K562 (cell line): ENCODE measurements around the gene NF1. TPM values are rescaled to one million over a fixed set of nuclear protein-coding genes. Genes with fewer than 3 reads are reported as not detected.

Source experiments
- BCLAF1 ChIP-seq, 2 experiments: fragments of 450-650 bp in 1 of 2; IDR thresholded peaks; 2 replicates each; pipeline ENCODE4 v1.6.1; 2011 to 2017; ENCODE audit warnings: low read depth in 2 of 2, antibody characterized with exemption in 1 of 2, borderline replicate concordance in 1 of 2, low read length in 1 of 2, mild to moderate bottlenecking in 1 of 2, mixed read lengths in 1 of 2; ENCODE audit not compliant: control insufficient read depth in 1 of 2
- CBFA2T3 ChIP-seq: fragments of 450-650 bp; IDR thresholded peaks from 2 replicates; pipeline ENCODE4 v1.6.1; 2017
- DPF2 ChIP-seq: fragments of 450-650 bp; IDR thresholded peaks from 2 replicates; pipeline ENCODE4 v1.6.1; 2016
- HDAC2 ChIP-seq: fragments of 450-650 bp; IDR thresholded peaks from 2 replicates; pipeline ENCODE4 v1.6.1; 2016; ENCODE audit warnings: mild to moderate bottlenecking
- HIVEP1 ChIP-seq: fragments of 250-450 bp; sonication (Bioruptor Pico); IDR thresholded peaks from 2 replicates; pipeline ENCODE4 v1.4.0; 2020; ENCODE audit warnings: mild to moderate bottlenecking
- JUND ChIP-seq, 2 experiments: IDR thresholded peaks; 2 replicates in 1 of 2; 3 replicates in 1 of 2; pipeline ENCODE4 v1.6.1; 2011; ENCODE audit warnings: borderline replicate concordance in 2 of 2, low read depth in 2 of 2, low read length in 2 of 2, improper control_type of control experiment in 1 of 2, missing biosample characterization in 1 of 2, missing genetic modification characterization in 1 of 2, missing genetic modification reagents in 1 of 2
- MBD2 ChIP-seq: sonication (generic); IDR thresholded peaks from 2 replicates; pipeline ENCODE4 v1.6.1; 2016; ENCODE audit warnings: low read depth, borderline replicate concordance
- STAT5A ChIP-seq: IDR thresholded peaks from 2 replicates; pipeline ENCODE4 v1.6.1; 2012; ENCODE audit warnings: low read length, inconsistent platforms, borderline replicate concordance
- STAT6 ChIP-seq: sonication (generic); formaldehyde crosslinking; IDR thresholded peaks from 2 replicates; pipeline ENCODE4 v1.8.1; 2023; ENCODE audit warnings: mild to moderate bottlenecking, missing genetic modification reagents
- ZNF140 ChIP-seq: fragments of 250-450 bp; sonication (Bioruptor Pico); IDR thresholded peaks from 2 replicates; pipeline ENCODE4 v1.8.0; 2021; ENCODE audit warnings: moderate library complexity, mild to moderate bottlenecking, inconsistent platforms
- ZNF184 ChIP-seq: sonication (generic); formaldehyde crosslinking; IDR thresholded peaks from 2 replicates; pipeline ENCODE4 v1.5.0; 2020; ENCODE audit warnings: missing genetic modification reagents
- ZNF324 ChIP-seq: fragments of 250-450 bp; sonication (Bioruptor Pico); IDR thresholded peaks from 2 replicates; pipeline ENCODE4 v1.4.0; 2020; ENCODE audit warnings: mild to moderate bottlenecking
- polyA plus RNA-seq, 8 experiments: library from polyadenylated mRNA; depleted of rRNA in 4 of 8; stranded (reverse) in 5 of 8; unstranded in 3 of 8; fragments of >200 nt; fragmentation: Nextera tagmentation in 2 of 8; fragmentation: Illumina TruSeq in 1 of 8; extraction: Ambion mirVana in 2 of 8; extraction: Trizol in 1 of 8; gene quantifications; 2 replicates each; pipeline versions ENCODE4 v1.2.1 to v1.2.3, GENCODE V29; 2011 to 2014; ENCODE audit warnings: inconsistent platforms in 1 of 8, missing spikeins in 1 of 8
- total RNA-seq, 7 experiments: library from RNA; depleted of rRNA in 6 of 7; stranded (reverse); fragments of >200 nt in 6 of 7; fragmentation: Illumina TruSeq in 2 of 7; extraction: Trizol in 2 of 7; gene quantifications; 2 replicates each; pipeline versions ENCODE4 v1.2.1 to v1.2.3, GENCODE V29; 2011 to 2021; ENCODE audit warnings: low replicate concordance in 1 of 7
- TF ChIP-seq, protein P1 (sequence below): sonication (generic); IDR thresholded peaks from 2 replicates; pipeline ENCODE4 v1.6.1; 2016
- TF ChIP-seq, protein P2 (sequence below): IDR thresholded peaks from 3 replicates; pipeline ENCODE4 v1.6.1; 2011; ENCODE audit warnings: borderline replicate concordance, mild to moderate bottlenecking, moderate library complexity; ENCODE audit not compliant: insufficient read length; ENCODE audit errors: extremely low read depth

NF1 gene
- total and polyA plus RNA-seq, 9 of the 15 experiments (the other 6 are each of a cell fraction or from before 2014, with no cell fraction given), result 3.4 to 41.9 (median 24.3) TPM

GRCh38 chr17:31085563-31085962 is 9.2 kb upstream of the NF1 start (continued):
- TF ChIP-seq STAT6 (CRISPR knock-in tag), result no peak
- TF ChIP-seq, protein P1, sequence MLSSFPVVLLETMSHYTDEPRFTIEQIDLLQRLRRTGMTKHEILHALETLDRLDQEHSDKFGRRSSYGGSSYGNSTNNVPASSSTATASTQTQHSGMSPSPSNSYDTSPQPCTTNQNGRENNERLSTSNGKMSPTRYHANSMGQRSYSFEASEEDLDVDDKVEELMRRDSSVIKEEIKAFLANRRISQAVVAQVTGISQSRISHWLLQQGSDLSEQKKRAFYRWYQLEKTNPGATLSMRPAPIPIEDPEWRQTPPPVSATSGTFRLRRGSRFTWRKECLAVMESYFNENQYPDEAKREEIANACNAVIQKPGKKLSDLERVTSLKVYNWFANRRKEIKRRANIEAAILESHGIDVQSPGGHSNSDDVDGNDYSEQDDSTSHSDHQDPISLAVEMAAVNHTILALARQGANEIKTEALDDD, result peak; percentile 73
- TF ChIP-seq DPF2, result peak; percentile 51; the same call in 1 of the 2 replicates
- TF ChIP-seq STAT5A, result peak; percentile 68; the same call in 1 of the 2 replicates
- TF ChIP-seq BCLAF1 (IDR thresholded peaks at IDR 0.05; ENCODE audit: borderline replicate concordance in 1 of 2, control insufficient read depth in 1 of 2, low read depth in 2 of 2, low read length in 1 of 2), result no peak
- no peak for TF ChIP-seq ZNF184
- TF ChIP-seq MBD2, result no peak
- no peak for TF ChIP-seq ZNF140 (CRISPR knock-in tag)
- peak; percentile 61; the same call in 1 of the 2 replicates for TF ChIP-seq JUND (IDR thresholded peaks at IDR 0.05; ENCODE audit: borderline replicate concordance, low read depth, low read length)
- peak; percentile 48; the same call in 1 of the 3 replicates for TF ChIP-seq JUND (tag; IDR thresholded peaks at IDR 0.05; ENCODE audit: borderline replicate concordance, low read depth, low read length)
- TF ChIP-seq HIVEP1, result no peak
- TF ChIP-seq, protein P2, sequence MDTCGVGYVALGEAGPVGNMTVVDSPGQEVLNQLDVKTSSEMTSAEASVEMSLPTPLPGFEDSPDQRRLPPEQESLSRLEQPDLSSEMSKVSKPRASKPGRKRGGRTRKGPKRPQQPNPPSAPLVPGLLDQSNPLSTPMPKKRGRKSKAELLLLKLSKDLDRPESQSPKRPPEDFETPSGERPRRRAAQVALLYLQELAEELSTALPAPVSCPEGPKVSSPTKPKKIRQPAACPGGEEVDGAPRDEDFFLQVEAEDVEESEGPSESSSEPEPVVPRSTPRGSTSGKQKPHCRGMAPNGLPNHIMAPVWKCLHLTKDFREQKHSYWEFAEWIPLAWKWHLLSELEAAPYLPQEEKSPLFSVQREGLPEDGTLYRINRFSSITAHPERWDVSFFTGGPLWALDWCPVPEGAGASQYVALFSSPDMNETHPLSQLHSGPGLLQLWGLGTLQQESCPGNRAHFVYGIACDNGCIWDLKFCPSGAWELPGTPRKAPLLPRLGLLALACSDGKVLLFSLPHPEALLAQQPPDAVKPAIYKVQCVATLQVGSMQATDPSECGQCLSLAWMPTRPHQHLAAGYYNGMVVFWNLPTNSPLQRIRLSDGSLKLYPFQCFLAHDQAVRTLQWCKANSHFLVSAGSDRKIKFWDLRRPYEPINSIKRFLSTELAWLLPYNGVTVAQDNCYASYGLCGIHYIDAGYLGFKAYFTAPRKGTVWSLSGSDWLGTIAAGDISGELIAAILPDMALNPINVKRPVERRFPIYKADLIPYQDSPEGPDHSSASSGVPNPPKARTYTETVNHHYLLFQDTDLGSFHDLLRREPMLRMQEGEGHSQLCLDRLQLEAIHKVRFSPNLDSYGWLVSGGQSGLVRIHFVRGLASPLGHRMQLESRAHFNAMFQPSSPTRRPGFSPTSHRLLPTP, result no peak
- 0 out of 2 replicates have a peak, but pooled peaks have one; percentile 16 for TF ChIP-seq HDAC2
- peak; percentile 44 for TF ChIP-seq CBFA2T3
- TF ChIP-seq ZNF324 (CRISPR knock-in tag), result no peak
